HEK293 (cell line): ENCODE measurements around the gene SBF2.

Source experiments
- CTCF ChIA-PET: fragments of 350-600 bp; formaldehyde crosslinking; extraction: SDS; loops from one replicate; lab custom pipeline; 2021; ENCODE audit warnings: antibody characterized with exemption; lab: Yijun Ruan, JAX
- POLR2A ChIA-PET: fragments of 300-600 bp; formaldehyde crosslinking; extraction: SDS; loops from one replicate; lab custom pipeline; 2020; ENCODE audit warnings: antibody characterized with exemption, inconsistent platforms; lab: Yijun Ruan, JAX
- H3K27ac ChIP-seq: fragments of 200-500 bp; sonication (Bioruptor generic); 2 replicates; pipeline ENCODE4 v1.5.1; 2014; ENCODE audit warnings: low read depth, low read length, control low read depth, inconsistent platforms; ENCODE audit errors: extremely low read depth
- H3K36me3 ChIP-seq, 2 experiments: fragments of 200-500 bp in 1 of 2; sonication (Bioruptor generic) in 1 of 2; 1 replicate in 1 of 2; 2 replicates in 1 of 2; pipeline ENCODE4 v1.5.1; 2014 to 2017; ENCODE audit warnings: inconsistent platforms in 2 of 2, low read length in 2 of 2; ENCODE audit not compliant: control insufficient read depth in 2 of 2, insufficient read depth in 1 of 2
- H3K4me1 ChIP-seq: fragments of 200-500 bp; sonication (Bioruptor generic); 2 replicates; pipeline ENCODE4 v1.5.1; 2014; ENCODE audit warnings: mild to moderate bottlenecking, low read length, inconsistent platforms; ENCODE audit not compliant: control insufficient read depth, insufficient read depth
- H3K4me3 ChIP-seq: 2 replicates; pipeline ENCODE4 v1.5.1; 2011; ENCODE audit warnings: low read depth, mild to moderate bottlenecking, control low read depth, low read length, moderate library complexity
- H3K9me3 ChIP-seq: fragments of 200-500 bp; sonication (Bioruptor generic); 2 replicates; pipeline ENCODE4 v1.5.1; 2014; ENCODE audit warnings: low read depth, low read length, inconsistent platforms; ENCODE audit not compliant: control insufficient read depth, insufficient read depth
- IKZF3 ChIP-seq: fragments of 450-650 bp; IDR thresholded peaks from 2 replicates; pipeline ENCODE4 v1.5.0; 2018; ENCODE audit warnings: missing biosample characterization, mild to moderate bottlenecking, missing genetic modification characterization, moderate library complexity
- KLF10 ChIP-seq: fragments of 450-650 bp; IDR thresholded peaks from 2 replicates; pipeline ENCODE4 v1.5.1; 2018; ENCODE audit warnings: missing biosample characterization, mild to moderate bottlenecking, missing genetic modification characterization
- KLF16 ChIP-seq: fragments of 450-650 bp; formaldehyde crosslinking; IDR thresholded peaks from 2 replicates; pipeline ENCODE4 v1.5.1; 2017; ENCODE audit warnings: missing biosample characterization, missing genetic modification characterization
- KLF7 ChIP-seq: fragments of 450-650 bp; formaldehyde crosslinking; IDR thresholded peaks from 2 replicates; pipeline ENCODE4 v1.5.1; 2016; ENCODE audit warnings: missing biosample characterization, missing genetic modification characterization, borderline replicate concordance
- OSR2 ChIP-seq: fragments of 450-650 bp; formaldehyde crosslinking; IDR thresholded peaks from 2 replicates; pipeline ENCODE4 v1.5.1; 2016; ENCODE audit warnings: missing biosample characterization, missing genetic modification characterization
- PRDM1 ChIP-seq: fragments of 450-650 bp; formaldehyde crosslinking; IDR thresholded peaks from 2 replicates; pipeline ENCODE4; 2016; ENCODE audit warnings: missing biosample characterization, missing genetic modification characterization
- SCRT1 ChIP-seq: fragments of 450-650 bp; formaldehyde crosslinking; IDR thresholded peaks from 2 replicates; pipeline ENCODE4 v1.5.1; 2016; ENCODE audit warnings: missing biosample characterization, missing genetic modification characterization, borderline replicate concordance
- TCF7L2 ChIP-seq: IDR thresholded peaks from 2 replicates; pipeline ENCODE4 v1.6.1; 2011; ENCODE audit warnings: low read depth, mild to moderate bottlenecking, inconsistent platforms, low read length, moderate library complexity, borderline replicate concordance
- TRIM28 ChIP-seq: IDR thresholded peaks from 2 replicates; pipeline ENCODE4 v1.6.1; 2011; ENCODE audit warnings: low read length, control low read depth, borderline replicate concordance
- YY1 ChIP-seq: fragments of 450-650 bp; formaldehyde crosslinking; IDR thresholded peaks from 2 replicates; pipeline ENCODE4 v1.5.1; 2018; ENCODE audit warnings: missing biosample characterization, missing genetic modification characterization
- ZBTB10 ChIP-seq: fragments of 450-650 bp; formaldehyde crosslinking; IDR thresholded peaks from 2 replicates; pipeline ENCODE4 v1.5.1; 2016; ENCODE audit warnings: missing biosample characterization, missing genetic modification characterization
- ZBTB17 ChIP-seq: fragments of 450-650 bp; formaldehyde crosslinking; IDR thresholded peaks from 2 replicates; pipeline ENCODE4 v1.5.1; 2016; ENCODE audit warnings: missing biosample characterization, missing genetic modification characterization
- ZFHX2 ChIP-seq: fragments of 450-650 bp; formaldehyde crosslinking; conservative IDR thresholded peaks from 2 replicates; pipeline ENCODE4 v1.5.1; 2016; ENCODE audit warnings: missing biosample characterization, missing genetic modification characterization
- ZFP69B ChIP-seq: fragments of 450-650 bp; formaldehyde crosslinking; IDR thresholded peaks from 2 replicates; pipeline ENCODE4 v1.5.1; 2016; ENCODE audit warnings: missing biosample characterization, missing genetic modification characterization
- ZNF121 ChIP-seq: fragments of 450-650 bp; formaldehyde crosslinking; IDR thresholded peaks from 2 replicates; pipeline ENCODE4 v1.5.1; 2016; ENCODE audit warnings: missing biosample characterization, missing genetic modification characterization
- ZNF140 ChIP-seq: fragments of 450-650 bp; formaldehyde crosslinking; IDR thresholded peaks from 2 replicates; pipeline ENCODE4 v1.5.1; 2016; ENCODE audit warnings: missing biosample characterization, missing genetic modification characterization
- ZNF202 ChIP-seq: fragments of 450-650 bp; formaldehyde crosslinking; IDR thresholded peaks from 2 replicates; pipeline ENCODE4 v1.5.1; 2016; ENCODE audit warnings: missing biosample characterization, missing genetic modification characterization, borderline replicate concordance
- ZNF211 ChIP-seq: fragments of 450-650 bp; formaldehyde crosslinking; IDR thresholded peaks from 2 replicates; pipeline ENCODE4 v1.5.1; 2016; ENCODE audit warnings: low read depth, missing biosample characterization, missing genetic modification characterization
- ZNF214 ChIP-seq: fragments of 450-650 bp; formaldehyde crosslinking; IDR thresholded peaks from 2 replicates; pipeline ENCODE4 v1.5.1; 2017; ENCODE audit warnings: missing biosample characterization, mild to moderate bottlenecking, missing genetic modification characterization, borderline replicate concordance
- ZNF311 ChIP-seq: fragments of 450-650 bp; formaldehyde crosslinking; IDR thresholded peaks from 2 replicates; pipeline ENCODE4 v1.5.1; 2017; ENCODE audit warnings: missing biosample characterization, missing genetic modification characterization, borderline replicate concordance
- ZNF433 ChIP-seq: fragments of 450-650 bp; formaldehyde crosslinking; IDR thresholded peaks from 2 replicates; pipeline ENCODE4 v1.5.1; 2016; ENCODE audit warnings: missing biosample characterization, missing genetic modification characterization, low read depth
- ZNF510 ChIP-seq: fragments of 450-650 bp; formaldehyde crosslinking; IDR thresholded peaks from 2 replicates; pipeline ENCODE4 v1.5.1; 2018; ENCODE audit warnings: mild to moderate bottlenecking, missing genetic modification characterization, missing biosample characterization; ENCODE audit not compliant: insufficient replicate concordance
- ZNF548 ChIP-seq: fragments of 450-650 bp; formaldehyde crosslinking; IDR thresholded peaks from 2 replicates; pipeline ENCODE4 v1.5.1; 2016; ENCODE audit warnings: missing biosample characterization, missing genetic modification characterization
- ZNF561 ChIP-seq: fragments of 450-650 bp; IDR thresholded peaks from 2 replicates; pipeline ENCODE4 v1.5.1; 2018; ENCODE audit warnings: missing biosample characterization, missing genetic modification characterization, borderline replicate concordance
- ZNF600 ChIP-seq: fragments of 450-650 bp; formaldehyde crosslinking; IDR thresholded peaks from 2 replicates; pipeline ENCODE4 v1.5.1; 2016; ENCODE audit warnings: missing biosample characterization, missing genetic modification characterization
- ZNF610 ChIP-seq: fragments of 450-650 bp; formaldehyde crosslinking; IDR thresholded peaks from 2 replicates; pipeline ENCODE4 v1.5.1; 2016; ENCODE audit warnings: missing biosample characterization, missing genetic modification characterization, borderline replicate concordance
- ZNF670 ChIP-seq: fragments of 450-650 bp; formaldehyde crosslinking; IDR thresholded peaks from 2 replicates; pipeline ENCODE4 v1.5.1; 2016; ENCODE audit warnings: missing biosample characterization, missing genetic modification characterization, low read depth
- ZNF677 ChIP-seq: fragments of 450-650 bp; IDR thresholded peaks from 2 replicates; pipeline ENCODE4 v1.5.0; 2018; ENCODE audit warnings: missing biosample characterization, mild to moderate bottlenecking, missing genetic modification characterization, moderate library complexity
- ZNF776 ChIP-seq: fragments of 450-650 bp; formaldehyde crosslinking; IDR thresholded peaks from 2 replicates; pipeline ENCODE4 v1.5.0; 2017; ENCODE audit warnings: missing biosample characterization, missing genetic modification characterization, borderline replicate concordance
- TF ChIP-seq, protein P1 (sequence below): fragments of 450-650 bp; formaldehyde crosslinking; IDR thresholded peaks from 2 replicates; pipeline ENCODE4 v1.5.1; 2016; ENCODE audit warnings: missing biosample characterization, missing genetic modification characterization
- TF ChIP-seq, protein P2 (sequence below): fragments of 450-650 bp; formaldehyde crosslinking; IDR thresholded peaks from 2 replicates; pipeline ENCODE4 v1.5.1; 2017; ENCODE audit warnings: missing biosample characterization, missing genetic modification characterization

SBF2 gene

DNA sequence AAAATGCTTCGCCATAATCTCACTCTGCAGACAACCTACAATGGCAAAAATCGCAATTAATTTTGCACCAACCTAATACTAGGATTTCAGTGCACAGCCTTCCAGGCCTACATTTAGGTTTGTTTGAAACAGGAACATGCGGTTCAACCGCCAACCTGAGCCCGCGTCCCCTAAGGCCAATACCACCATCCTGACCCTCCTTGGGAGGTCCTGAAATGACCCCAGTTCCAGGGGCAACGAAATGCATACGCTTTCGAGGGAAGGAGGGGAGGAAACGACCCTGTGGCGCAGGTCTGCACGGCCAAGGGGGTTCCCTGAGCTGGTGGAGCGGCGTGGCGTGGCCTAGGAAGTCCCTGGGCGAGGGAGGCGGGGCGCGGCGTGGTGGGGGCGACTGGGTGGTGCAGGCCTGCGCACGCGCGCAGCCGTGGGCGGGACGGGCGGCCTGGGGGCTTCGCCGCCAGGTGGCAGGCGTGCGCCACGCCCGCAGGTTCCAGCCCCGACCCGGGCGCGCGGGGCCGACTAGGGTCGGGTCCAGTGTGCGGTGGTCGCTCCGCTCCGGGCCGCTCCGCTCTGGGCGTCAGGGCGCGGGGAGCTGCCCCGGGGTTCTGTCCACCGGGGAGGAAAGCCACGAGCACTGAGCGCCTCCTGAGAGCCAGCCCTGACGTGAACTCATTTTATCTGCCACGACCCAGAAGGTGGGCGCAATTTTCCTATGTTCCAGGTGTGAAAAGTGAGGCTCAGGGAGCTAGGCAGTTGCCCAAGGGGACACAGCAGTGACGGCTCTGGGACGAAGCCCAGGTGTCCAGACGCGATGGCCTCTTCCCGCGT, 536.0 kb downstream of the SBF2 start:
- ChIA-PET CTCF (interaction anchor here (0.5 to 2.5 kb wide), 43 partner anchors 9 to 999 kb away, joined by 3 to 19 read pairs (median 4); partner anchors contain the start of gene ADM), POLR2A (interaction anchor here (0.6 to 3.7 kb wide), 4 partner anchors 154 to 547 kb away, joined by 3 to 41 read pairs (median 6); partner anchors contain the start of gene ADM)
- peak overlapping the region; percentile 69 for H3K4me3 ChIP-seq
- no peaks in the 10 kb centered on the region for H3K9me3 ChIP-seq
- peak overlapping the region; percentile 82 for H3K27ac ChIP-seq
- H3K4me1 ChIP-seq = no peaks in the 10 kb centered on the region
- H3K36me3 ChIP-seq = no peaks in the 10 kb centered on the region
- no peak for TF ChIP-seq ZNF211
- TF ChIP-seq TCF7L2 = no peak
- no peak for TF ChIP-seq YY1 (tag by site-specific recombination)
- no peak for TF ChIP-seq ZNF670 (tag by site-specific recombination)
- TF ChIP-seq ZNF214 (tag by site-specific recombination) = no peak
- TF ChIP-seq ZNF610 = no peak; the same call in 1 of the 2 replicates
- no peak for TF ChIP-seq KLF10 (tag by site-specific recombination)
- TF ChIP-seq ZNF140 (tag by site-specific recombination) = no peak
- TF ChIP-seq ZNF433 (tag by site-specific recombination) = no peak
- no peak for TF ChIP-seq ZNF311 (tag by site-specific recombination)
- no peak for TF ChIP-seq PRDM1 (tag by site-specific recombination)
- no peak for TF ChIP-seq ZNF677 (tag by site-specific recombination)
- peak; percentile 56 for TF ChIP-seq ZFHX2
- TF ChIP-seq IKZF3 (tag by site-specific recombination) = 0 out of 2 replicates have a peak, but pooled peaks have one; percentile 27
- TF ChIP-seq ZNF776 (tag by site-specific recombination) = no peak
- no peak for TF ChIP-seq ZNF202 (tag by site-specific recombination)
- no peak for TF ChIP-seq ZNF548 (tag by site-specific recombination)
- TF ChIP-seq KLF16 = 0 out of 2 replicates have a peak, but pooled peaks have one; percentile 10
- no peak for TF ChIP-seq ZNF561 (tag by site-specific recombination)
- TF ChIP-seq, protein P1, sequence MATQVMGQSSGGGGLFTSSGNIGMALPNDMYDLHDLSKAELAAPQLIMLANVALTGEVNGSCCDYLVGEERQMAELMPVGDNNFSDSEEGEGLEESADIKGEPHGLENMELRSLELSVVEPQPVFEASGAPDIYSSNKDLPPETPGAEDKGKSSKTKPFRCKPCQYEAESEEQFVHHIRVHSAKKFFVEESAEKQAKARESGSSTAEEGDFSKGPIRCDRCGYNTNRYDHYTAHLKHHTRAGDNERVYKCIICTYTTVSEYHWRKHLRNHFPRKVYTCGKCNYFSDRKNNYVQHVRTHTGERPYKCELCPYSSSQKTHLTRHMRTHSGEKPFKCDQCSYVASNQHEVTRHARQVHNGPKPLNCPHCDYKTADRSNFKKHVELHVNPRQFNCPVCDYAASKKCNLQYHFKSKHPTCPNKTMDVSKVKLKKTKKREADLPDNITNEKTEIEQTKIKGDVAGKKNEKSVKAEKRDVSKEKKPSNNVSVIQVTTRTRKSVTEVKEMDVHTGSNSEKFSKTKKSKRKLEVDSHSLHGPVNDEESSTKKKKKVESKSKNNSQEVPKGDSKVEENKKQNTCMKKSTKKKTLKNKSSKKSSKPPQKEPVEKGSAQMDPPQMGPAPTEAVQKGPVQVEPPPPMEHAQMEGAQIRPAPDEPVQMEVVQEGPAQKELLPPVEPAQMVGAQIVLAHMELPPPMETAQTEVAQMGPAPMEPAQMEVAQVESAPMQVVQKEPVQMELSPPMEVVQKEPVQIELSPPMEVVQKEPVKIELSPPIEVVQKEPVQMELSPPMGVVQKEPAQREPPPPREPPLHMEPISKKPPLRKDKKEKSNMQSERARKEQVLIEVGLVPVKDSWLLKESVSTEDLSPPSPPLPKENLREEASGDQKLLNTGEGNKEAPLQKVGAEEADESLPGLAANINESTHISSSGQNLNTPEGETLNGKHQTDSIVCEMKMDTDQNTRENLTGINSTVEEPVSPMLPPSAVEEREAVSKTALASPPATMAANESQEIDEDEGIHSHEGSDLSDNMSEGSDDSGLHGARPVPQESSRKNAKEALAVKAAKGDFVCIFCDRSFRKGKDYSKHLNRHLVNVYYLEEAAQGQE (tag by site-specific recombination) = no peak
- peak; percentile 91 for TF ChIP-seq ZNF121 (tag by site-specific recombination)
- TF ChIP-seq, protein P2, sequence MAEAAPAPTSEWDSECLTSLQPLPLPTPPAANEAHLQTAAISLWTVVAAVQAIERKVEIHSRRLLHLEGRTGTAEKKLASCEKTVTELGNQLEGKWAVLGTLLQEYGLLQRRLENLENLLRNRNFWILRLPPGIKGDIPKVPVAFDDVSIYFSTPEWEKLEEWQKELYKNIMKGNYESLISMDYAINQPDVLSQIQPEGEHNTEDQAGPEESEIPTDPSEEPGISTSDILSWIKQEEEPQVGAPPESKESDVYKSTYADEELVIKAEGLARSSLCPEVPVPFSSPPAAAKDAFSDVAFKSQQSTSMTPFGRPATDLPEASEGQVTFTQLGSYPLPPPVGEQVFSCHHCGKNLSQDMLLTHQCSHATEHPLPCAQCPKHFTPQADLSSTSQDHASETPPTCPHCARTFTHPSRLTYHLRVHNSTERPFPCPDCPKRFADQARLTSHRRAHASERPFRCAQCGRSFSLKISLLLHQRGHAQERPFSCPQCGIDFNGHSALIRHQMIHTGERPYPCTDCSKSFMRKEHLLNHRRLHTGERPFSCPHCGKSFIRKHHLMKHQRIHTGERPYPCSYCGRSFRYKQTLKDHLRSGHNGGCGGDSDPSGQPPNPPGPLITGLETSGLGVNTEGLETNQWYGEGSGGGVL = no peak
- no peak for TF ChIP-seq SCRT1 (tag by site-specific recombination)
- TF ChIP-seq KLF7 = no peak
- no peak for TF ChIP-seq TRIM28
- no peak for TF ChIP-seq ZBTB17 (tag by site-specific recombination)
- TF ChIP-seq OSR2 (tag by site-specific recombination) = no peak
- peak; percentile 69; the same call in 1 of the 2 replicates for TF ChIP-seq ZBTB10 (tag by site-specific recombination)
- no peak for TF ChIP-seq ZFP69B
- TF ChIP-seq ZNF510 (tag by site-specific recombination) = no peak
- TF ChIP-seq ZNF600 (tag by site-specific recombination) = no peak
